ENCODE results near the gene RSL1D1.

Gene RSL1D1

DNA sequence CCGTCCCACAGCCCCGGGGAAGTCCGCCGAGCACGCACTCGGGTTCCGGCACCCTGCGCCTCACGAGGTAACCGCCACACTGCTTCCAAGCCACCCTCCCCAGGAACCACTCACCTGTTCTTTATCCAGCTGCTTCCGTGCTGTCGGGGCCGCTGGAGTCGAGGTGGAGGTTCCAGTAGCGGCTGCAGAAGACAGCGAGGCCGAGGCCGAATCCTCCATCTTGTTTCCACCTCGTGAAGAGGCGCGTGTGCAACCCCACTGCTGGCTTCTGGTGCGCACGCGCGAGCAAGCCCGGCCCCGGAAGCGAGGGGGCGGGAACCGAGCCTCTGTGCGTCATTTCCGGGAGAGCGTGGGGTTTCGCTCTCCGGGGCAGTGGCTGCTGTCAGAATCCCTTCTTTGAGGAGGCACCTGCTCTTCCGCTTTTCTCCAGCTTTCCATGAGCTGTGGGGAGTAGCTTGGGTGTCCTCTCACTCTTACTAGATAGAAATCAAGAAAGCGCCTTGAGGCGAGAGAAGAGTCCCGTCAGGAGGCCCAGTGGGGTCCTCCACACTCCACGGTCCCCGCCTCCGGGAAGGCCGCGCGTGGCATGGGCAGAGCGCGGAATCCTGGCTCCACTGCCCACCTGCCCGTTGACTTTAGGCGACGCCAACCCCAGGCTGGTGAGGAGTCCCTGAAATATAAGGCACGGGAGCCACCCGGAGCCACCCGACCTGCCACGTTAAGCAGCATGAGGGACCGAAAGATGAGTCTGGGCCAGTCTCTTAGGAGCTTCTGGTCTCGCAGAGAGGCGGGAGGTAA, at the start of gene RSL1D1:
Gene RSL1D1, minus strand, starts transcription at position 249 of the 798 bp plus-strand sequence. Its CDS starts 30 bp downstream, at position 219.
- DNase-seq, result peak; percentile 75

DNA sequence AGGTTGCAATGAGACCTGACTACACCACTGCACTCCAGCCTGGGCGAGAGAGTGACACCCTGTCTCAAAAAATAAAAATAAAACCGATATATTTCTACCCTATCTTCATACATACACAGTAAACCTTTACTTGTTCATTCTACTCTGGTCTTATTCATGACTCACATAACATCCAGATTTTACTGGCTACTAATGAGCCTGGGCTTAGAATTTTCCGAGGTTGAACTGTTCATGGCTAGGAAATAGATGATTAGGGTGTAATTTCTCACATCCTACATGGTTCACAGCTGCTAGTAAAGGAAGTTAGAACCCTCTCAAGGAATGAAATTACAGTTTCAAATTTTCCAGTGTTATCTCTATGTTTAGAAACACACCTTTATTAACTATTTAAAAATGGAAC, 49.7 kb upstream of the RSL1D1 start:
- DNase-seq, result no peak

DNA sequence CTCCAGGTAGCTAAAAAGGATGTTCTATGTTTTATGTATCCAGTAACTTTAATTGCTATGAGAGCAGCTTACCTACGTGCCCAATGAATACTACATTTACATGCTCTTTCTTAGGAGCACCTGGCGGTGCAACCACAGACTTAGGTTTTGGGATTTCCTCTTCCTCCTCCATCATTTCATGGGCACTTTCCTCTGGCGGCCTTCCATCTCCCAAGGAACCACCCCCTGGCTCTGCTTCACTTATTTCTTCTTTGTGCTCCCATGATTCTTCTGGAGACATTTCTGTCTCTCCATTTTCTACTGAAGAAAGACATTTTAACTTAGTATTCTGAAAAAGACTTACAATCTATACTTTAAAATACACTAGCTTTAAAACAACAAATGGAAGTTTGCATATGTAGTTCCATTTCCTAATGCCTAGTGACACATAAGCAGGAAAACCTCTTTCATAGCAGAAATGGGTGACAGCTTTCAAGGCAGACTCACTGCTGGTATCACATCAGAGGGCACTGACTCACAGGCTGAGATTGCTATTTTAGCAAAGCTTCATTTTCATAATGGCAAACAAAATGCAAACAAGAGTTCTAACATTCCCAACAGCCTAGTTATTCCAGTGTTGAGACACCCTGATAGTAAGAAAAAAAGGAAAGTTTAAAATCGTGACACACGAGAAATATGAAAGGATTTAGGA, 45.3 kb upstream of the RSL1D1 start:
- DNase-seq, result no peak

DNA sequence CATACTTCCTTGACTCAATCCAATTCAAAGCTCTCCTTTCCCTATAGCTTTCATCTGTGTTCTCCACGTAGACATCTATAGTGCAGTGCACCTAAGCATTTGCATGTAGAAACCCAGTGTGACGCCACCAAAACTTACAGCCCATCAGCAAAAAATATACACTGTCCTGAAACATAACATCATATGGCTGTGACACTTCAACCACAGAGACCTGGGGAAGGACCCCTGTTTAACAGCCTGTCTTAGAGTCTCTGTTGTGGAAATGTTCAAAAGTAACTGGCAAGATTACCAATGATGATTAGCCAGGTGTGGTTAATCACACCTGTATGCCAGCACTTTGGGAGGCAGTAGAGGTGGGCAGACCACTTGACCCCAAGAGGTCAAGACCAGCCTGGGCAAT, 42.2 kb upstream of the RSL1D1 start:
- no peak for DNase-seq

DNA sequence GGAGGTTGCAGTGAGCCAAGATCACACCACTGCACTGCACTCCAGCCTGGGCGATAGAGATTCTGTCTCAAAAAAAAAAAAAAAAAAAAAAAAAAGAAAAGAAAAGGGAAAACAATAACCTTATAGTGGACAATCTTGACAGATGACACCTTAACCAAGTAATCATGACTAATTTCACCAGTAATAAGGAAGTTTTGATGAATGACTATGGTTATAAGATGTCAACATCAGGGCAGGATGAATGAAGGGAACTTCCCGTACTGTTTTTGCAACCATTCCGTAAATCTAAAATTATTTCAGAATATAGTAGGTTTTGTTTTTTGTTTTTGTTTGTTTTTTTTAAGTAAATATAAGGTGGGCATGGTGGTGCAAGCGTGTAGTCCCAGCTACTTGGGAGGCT, 41.4 kb upstream of the RSL1D1 start:
- DNase-seq, result no peak

DNA sequence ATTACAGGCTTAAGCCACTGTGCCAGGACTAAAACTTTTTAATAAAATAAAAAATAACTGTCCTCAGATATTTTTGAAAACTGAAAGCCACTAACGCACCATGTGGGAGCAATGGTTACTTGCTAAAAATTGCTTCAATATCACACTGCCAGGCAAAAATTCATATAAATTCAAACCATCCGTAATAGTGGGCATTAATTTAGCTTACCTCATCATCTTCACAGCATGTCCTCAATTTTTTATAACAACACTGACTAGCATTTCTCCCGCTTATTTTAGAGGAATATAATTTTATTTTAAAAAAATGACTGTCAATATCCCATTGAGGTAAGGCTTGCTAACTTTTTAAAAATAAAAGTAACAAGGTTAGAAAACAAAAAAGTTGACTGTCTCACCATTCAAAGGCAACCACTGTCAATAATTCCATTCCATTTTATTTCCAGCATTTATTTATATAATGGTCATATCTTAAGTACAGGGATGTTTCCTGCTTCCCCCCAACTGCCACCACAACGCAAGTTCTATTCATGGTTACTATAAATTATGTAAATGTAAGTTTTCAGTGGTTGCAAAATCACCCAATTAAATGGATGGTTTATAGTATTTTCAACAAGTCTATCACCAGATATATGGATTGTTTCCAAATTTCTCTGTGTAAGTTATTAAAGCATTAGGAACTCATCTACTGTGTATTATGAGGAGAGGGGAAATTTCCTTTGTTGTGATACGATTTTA, 39.1 kb upstream of the RSL1D1 start:
- no peak for DNase-seq

DNA sequence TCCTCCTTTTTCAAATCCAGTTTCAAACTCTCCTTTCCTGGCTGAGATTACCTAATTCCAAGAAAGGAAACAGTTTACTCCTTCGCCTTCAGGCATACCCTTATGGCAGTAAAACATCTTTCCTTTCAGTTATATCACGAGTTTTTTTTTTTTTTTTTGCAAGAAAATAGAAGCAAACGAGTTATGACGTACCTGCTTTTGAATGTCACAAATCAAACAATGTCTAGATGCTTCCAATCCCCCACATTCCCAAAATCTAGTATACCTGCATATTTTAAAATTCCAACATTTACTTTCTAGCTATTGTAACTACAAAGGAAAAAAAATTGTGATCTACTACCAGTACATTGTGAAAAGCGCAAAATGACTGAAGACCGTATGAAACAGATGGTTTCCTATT, 35.5 kb upstream of the RSL1D1 start:
- DNase-seq, result no peak

DNA sequence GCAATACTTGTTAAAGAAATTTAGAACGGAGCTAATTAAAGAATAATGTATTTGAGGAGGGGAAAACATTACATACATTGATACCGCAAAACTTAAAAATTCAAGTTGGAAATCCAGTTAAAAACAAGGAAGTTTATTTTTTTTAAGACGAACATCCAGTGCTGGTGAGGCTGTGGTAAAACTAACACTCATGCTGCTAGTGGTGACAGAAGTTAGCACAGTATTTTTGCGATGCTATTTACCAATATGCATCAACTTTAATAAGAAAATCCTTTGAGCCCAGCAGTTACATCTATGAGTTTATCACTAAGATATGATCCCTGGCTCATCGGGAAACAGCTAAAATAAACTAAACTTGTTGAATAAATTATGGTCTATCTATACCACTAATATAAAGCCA, 32.7 kb upstream of the RSL1D1 start:
- no peak for DNase-seq

DNA sequence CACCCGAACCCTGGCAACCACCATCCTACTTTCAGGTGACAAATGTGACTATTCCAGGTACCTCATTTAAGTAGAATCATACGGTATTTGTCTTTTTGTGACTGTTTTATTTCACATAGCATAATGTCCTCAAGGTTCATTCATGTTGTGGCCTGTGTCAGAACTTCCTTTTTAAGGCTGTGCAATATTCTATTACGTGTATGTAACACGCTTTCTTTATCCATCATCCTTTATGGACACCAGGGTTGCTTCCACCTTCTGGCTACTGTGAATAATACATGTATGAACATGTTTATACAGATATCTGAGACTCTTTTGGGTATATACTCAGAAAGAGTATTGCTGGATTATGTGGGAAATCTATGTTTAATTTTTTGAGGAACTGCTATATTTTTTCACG, 28.7 kb upstream of the RSL1D1 start:
- no peak for DNase-seq

DNA sequence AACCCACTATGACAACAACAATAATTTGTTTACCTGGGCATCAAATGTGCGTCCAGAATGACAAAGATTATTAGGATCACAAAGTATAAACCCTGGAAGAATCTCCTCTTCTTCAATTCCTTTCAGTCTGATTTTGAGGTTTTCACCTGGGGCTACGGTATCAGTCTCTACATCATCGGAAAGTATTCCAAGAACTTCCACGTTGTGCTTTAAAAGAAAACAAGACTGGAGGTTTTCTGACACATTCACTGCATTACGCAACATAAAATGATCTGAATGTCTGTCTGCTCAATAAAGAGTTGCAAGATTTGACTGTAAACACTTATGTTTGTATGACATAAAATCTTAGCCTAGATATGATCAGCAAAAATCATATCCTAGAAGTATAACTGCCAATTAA, 26.0 kb upstream of the RSL1D1 start:
- no peak for DNase-seq

DNA sequence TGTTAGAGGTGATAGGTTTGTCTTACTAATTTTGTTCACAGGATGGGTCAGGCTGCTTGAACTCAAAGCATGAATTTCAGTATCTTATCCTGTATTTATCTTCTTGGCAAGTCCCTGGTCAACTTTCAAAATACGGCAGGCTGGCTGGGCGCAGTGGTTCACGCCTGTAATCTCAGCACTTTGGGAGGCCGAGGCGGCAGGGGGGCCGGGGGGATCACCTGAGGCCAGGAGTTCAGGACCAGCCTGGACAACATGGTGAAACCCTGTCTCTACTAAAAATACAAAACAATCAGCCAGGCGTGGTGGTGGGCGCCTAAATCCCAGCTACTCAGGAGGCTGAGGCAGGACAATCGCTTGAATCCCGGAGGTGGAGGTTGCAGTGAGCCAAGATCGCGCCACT, 25.0 kb upstream of the RSL1D1 start:
- DNase-seq, result no peak

DNA sequence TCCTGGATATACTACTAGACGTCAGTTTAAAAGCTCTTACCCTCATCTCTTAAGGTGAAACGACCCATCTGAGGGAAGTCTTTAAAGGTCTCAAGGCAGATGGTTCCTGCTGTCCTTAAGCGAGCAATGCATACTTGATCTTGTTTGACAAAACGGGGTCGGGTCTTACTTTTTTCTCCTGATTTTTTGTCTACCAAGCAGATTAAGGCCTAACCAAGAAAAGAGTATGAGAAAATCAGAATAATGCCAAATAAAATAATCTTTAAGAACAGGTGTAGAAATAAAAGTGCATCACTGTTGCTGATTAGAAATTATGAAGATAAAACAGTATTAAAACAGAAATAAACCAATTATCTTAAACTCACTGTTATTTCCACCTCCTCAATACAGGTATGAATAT, 24.4 kb upstream of the RSL1D1 start:
- DNase-seq, result no peak

DNA sequence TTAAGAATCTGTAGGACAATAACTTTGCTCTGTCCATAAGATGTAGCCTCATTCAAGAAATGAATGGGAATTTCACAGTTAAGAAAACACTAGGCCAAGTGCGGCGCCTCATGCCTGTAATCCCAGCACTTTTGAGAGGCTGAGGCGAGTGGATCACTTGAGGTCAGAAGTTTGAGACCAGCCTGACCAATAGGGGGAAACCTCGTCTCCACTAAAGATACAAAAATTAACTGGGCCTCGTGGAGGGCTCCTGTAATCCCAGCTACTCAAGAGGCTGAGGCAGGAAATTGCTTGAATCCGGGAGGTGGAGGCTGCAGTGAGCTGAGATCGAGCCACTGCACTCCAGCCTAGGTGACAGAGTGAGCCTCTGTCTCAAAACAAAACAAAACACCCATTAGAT, 19.9 kb upstream of the RSL1D1 start:
- DNase-seq, result no peak

DNA sequence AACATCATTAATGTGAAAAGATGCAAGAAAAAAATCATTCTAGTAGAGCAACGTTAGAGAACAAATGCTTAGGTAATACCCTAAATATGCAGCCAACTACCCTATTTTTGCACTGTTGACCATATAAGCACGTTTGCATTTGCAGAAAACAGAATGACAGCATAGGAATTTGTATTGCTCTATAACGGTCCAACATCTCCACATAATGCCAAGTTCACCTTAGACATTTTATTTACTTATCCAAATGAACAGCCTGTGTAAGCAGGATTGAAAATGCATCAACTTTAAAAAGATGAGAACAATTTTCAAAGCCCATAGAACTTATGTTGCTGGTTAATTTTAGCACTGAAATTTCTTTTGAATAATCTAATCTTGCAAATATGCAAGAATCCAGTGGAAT, 19.1 kb upstream of the RSL1D1 start:
- DNase-seq, result no peak

DNA sequence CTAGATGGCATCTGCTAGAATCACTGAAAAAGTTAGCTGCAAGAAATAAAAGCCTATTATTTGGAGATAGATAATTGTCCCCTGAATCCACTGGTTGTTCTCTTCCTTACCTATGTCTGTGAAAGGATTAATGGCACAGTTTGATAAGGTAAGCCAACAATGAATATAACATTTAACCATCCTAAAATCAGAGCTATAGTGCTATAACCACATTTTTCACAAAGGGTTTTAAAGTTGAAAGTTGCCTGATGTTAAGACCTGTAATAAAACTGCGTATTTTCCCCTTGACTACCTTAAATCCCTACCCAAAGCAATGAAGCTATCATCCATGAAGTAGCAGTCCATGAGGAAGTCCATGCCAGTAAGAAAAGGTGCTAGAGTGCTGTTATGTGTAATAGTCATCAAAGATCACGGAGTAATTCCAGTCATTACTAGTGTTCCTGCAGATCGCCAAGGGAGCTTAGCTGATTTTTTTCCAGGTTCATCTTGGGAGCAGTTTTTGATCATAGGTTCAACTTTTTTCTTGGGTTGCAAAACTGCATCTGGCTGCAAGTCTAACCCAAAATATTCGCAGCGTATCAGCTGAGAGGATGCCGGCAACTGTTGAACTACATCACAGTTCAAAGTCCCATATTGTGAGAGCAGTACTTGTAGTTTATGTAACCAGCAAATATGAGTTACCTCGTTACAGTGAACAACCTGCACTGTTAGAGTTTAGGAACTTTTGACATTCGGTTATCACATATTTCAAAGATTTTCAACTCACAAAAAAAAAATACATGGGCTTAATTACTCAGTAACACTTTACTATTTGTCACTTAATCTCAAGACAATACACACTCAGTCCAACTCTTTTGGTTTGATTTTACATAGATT, 18.2 kb upstream of the RSL1D1 start:
- no peak for DNase-seq

DNA sequence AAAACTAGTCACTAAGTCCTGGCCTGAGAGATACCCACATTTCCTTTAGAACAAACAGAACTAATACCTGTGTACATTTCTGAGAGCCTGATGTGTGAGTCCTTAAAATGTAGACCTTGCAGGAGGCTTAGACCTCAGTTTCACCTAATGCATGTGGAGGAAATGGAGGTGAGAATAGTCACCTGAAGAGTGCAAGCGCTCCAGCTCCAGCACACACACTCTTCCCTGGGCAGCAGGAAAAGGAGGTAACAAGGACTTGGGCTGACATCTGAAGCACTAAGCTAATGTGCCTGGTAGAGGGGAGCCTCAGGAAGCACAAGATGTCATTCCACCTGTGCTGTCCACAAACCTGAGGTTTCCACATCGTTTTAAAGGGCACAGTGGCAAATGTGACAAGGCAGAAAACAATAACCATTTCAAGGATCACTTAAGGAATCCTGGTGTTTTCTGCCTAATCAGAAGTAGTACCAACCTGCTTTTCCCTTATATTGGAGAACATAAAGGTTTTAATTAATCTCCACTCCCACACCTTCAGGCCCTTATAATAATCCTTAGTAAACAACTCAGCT, 17.2 kb upstream of the RSL1D1 start:
- DNase-seq, result no peak

DNA sequence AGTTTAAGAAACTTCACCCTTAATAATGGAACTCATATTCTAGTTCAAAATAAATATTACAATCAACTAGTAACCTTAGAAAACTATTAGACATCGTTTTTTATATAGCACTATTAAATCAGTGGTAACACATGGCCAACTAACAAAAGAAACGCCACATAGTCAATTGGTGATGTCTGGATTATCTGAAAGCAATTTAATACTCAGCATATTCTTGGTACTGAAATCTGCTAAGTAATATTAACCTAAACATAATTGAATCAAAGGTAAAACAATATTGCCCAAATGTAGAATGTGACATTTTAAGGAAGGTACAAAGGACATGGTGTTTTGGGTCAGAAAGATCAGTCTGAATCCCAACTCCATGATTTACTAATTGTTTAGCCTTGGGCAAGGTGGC, 11.1 kb upstream of the RSL1D1 start:
- DNase-seq, result no peak

DNA sequence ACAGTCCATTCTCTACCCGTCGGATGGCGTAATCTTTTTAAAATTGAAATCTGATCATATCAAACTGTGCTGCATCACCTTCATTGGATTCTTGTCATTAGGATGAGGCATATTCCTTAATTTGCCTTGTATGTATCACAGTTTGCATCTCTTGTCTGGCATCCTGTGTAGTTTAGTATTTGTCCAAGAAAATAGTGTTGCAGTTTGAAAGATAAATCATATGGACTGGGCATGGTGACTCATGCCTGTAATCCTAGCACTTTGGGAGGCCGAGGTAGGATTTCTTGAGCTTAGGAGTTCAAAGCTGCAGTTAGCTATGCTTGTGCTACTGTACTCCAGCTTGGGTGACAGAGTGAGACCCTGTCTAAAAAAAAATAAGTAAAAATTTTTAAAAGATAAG, 5.8 kb upstream of the RSL1D1 start:
- DNase-seq, result no peak

DNA sequence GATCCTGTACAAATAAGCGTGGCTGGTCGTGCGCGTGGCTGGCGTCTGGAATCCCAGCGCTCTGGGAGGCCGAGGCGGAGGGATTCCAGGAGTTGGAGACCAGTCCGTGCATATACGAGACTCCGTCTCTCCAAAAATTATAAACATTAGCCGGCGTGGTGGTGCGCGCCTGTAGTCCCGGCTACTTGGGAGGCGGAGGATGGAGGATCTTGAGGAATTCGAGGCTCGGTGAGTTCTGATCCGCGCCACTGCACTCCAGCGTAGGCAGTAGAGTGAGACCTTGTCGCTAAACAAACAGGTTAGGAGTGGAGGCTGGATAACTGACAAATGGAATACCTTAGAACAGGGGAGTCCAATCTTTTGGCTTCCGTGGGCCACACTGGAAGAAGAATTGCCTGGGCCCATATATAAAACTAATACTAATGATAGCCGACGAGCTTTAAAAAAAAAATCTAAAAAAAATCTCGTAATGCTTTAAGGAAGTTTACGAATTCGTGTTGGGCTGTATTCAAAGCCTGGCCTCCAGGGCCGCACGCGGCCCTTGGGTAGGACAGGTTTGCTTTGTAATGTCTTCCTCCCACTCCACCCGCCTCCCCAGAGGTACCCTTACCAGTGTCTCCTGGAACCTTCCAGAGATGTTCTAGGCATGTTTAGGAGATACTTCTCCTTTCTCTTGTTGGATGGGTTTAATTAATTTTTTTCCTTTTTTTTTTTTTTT, 909 bp upstream of the RSL1D1 start:
- no peak for DNase-seq

DNA sequence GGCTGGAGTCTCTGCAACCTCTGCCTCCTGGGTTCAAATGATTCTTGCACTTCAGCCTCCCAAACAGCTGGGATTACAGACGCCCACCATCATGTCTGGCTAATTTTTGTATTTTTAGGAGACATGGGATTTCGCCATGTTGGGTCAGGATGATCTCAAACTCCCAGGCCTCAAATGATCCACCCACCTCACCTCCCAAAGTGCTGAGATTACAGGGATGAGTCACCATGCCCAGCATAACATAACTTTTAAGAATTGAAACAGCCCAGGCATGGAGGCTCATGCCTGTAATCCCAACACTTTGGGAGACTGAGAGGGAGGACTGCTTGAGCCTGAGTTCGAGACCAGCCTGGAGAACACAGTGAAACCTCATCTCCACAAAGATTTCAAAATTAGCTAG, 2.5 kb downstream of the RSL1D1 start:
- DNase-seq, result no peak

DNA sequence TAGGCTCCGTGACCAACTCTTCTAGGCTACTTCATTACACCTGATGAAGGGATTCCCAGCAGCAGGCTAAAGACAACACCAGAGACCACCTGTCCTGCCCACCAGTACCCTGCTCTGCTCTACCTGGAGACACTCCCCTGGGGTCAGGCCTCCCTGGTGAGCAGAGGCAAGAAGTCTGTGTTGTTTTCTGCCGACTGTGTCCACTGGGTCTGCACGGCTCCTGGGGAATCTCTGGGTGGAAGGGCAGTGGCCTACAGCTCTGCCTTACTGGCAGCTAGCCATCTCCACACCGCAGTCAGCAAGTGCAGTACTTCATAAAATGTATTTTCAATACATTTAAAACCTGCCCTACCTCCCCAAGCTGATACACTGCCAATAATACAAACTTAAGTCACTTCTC, 6.8 kb downstream of the RSL1D1 start:
- no peak for DNase-seq

DNA sequence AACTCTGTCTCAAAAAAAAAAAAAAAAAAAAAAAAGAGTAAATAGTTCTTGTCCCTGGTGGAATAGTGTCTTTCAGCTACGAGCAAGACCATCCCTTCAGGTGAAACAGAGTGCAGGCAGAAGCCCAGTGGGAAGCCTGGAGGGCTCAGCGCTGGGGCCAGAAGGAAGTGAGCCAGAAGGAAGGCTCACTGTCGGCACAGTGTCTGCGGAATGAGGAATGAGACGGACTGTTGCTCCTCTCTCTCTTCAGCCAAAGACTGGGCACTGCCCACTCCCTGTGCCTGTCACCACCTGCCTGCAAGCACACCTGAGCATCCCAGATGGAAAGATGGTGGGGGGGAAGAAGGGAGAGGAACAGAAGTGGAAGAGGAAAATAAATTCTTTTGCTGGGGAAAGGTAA, 7.5 kb downstream of the RSL1D1 start:
- DNase-seq, result no peak

Data from NCI-H1417 treated with DMSO at 0.1 percent for 48 hours (cell line).